ENCODE data around the gene N4BP2L2. TPM values are rescaled to one million over a fixed set of nuclear protein-coding genes. Genes with fewer than 3 reads are reported as not detected.

N4BP2L2 gene
- total and polyA plus RNA-seq, 4 donors: 14.9 to 116 (median 76.7) TPM

DNA sequence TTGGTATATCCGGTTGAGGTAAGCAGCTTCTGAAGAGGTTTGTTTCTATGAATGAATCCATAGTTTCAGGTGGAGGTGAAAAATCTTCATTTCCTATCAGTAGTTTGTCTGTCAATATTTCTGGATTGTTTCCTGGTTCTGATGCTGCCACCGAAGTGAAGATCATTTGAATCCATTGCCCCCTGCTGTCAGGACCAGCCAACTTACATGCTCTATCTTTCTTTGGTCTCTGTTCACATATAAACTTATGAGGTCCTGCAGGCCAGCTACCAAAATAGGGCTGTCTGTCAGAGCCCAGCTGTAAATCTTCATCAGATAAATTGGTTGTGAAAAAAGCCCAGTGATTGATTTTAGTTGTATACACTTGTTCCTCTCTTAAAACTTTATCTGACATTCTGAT is 95.5 kb downstream of the N4BP2L2 start:
- WGBS: 31% methylated on average over 2 of the region's 2 CpGs
- Histone ChIP-seq H3K27me3 (ENCODE audit: control insufficient read depth in 4 of 4, insufficient read depth in 4 of 4, low read length in 3 of 4) (no peaks in the 10 kb centered on the region), H3K9me3 (ENCODE audit: control insufficient read depth in 4 of 4, low read length in 3 of 4) (no peaks in the 10 kb centered on the region), H3K36me3 (ENCODE audit: control insufficient read depth in 4 of 4, insufficient read depth in 3 of 4, low read depth in 1 of 4, low read length in 3 of 4) (peaks cover 0 to 2% (median 0%) of the 10 kb centered on the region in 4 donors), H3K27ac (ENCODE audit: low read depth in 1 of 2, low read length in 2 of 2) (no peak overlapping the region), H3K4me1 (ENCODE audit: control insufficient read depth in 4 of 4, insufficient read depth in 4 of 4, low read length in 3 of 4) (peaks cover 0 to 18% (median 8%) of the 10 kb centered on the region in 4 donors), H3K9ac (ENCODE audit: low read depth in 1 of 2, low read length in 2 of 2) (no peak overlapping the region), H3K4me3 (ENCODE audit: low read depth in 1 of 3, low read length in 3 of 3) (no peak overlapping the region)
- TF ChIP-seq, protein P1, sequence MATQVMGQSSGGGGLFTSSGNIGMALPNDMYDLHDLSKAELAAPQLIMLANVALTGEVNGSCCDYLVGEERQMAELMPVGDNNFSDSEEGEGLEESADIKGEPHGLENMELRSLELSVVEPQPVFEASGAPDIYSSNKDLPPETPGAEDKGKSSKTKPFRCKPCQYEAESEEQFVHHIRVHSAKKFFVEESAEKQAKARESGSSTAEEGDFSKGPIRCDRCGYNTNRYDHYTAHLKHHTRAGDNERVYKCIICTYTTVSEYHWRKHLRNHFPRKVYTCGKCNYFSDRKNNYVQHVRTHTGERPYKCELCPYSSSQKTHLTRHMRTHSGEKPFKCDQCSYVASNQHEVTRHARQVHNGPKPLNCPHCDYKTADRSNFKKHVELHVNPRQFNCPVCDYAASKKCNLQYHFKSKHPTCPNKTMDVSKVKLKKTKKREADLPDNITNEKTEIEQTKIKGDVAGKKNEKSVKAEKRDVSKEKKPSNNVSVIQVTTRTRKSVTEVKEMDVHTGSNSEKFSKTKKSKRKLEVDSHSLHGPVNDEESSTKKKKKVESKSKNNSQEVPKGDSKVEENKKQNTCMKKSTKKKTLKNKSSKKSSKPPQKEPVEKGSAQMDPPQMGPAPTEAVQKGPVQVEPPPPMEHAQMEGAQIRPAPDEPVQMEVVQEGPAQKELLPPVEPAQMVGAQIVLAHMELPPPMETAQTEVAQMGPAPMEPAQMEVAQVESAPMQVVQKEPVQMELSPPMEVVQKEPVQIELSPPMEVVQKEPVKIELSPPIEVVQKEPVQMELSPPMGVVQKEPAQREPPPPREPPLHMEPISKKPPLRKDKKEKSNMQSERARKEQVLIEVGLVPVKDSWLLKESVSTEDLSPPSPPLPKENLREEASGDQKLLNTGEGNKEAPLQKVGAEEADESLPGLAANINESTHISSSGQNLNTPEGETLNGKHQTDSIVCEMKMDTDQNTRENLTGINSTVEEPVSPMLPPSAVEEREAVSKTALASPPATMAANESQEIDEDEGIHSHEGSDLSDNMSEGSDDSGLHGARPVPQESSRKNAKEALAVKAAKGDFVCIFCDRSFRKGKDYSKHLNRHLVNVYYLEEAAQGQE (IDR thresholded peaks at IDR 0.05): no peak
- TF ChIP-seq TAF1 (conservative IDR thresholded peaks at IDR 0.05) (no peak), JUND (IDR thresholded peaks at IDR 0.05) (no peak), HNF4A (conservative IDR thresholded peaks at IDR 0.05) (no peak), NR2F2 (IDR thresholded peaks at IDR 0.05) (no peak), RXRA (IDR thresholded peaks at IDR 0.05) (no peak), GABPA (IDR thresholded peaks at IDR 0.05 in 1 of 2, conservative IDR thresholded peaks at IDR 0.05 in 1 of 2) (no peak), SP1 (IDR thresholded peaks at IDR 0.05) (no peak), HNF4G (IDR thresholded peaks at IDR 0.05) (no peak), EGR1 (IDR thresholded peaks at IDR 0.05; ENCODE audit: low read depth in 2 of 2) (no peak), RAD21 (IDR thresholded peaks at IDR 0.05) (peak; percentile 84), YY1 (IDR thresholded peaks at IDR 0.05) (no peak), FOXA1 (IDR thresholded peaks at IDR 0.05) (no peak), FOXA2 (IDR thresholded peaks at IDR 0.05) (no peak)
- TF ChIP-seq, protein P2, sequence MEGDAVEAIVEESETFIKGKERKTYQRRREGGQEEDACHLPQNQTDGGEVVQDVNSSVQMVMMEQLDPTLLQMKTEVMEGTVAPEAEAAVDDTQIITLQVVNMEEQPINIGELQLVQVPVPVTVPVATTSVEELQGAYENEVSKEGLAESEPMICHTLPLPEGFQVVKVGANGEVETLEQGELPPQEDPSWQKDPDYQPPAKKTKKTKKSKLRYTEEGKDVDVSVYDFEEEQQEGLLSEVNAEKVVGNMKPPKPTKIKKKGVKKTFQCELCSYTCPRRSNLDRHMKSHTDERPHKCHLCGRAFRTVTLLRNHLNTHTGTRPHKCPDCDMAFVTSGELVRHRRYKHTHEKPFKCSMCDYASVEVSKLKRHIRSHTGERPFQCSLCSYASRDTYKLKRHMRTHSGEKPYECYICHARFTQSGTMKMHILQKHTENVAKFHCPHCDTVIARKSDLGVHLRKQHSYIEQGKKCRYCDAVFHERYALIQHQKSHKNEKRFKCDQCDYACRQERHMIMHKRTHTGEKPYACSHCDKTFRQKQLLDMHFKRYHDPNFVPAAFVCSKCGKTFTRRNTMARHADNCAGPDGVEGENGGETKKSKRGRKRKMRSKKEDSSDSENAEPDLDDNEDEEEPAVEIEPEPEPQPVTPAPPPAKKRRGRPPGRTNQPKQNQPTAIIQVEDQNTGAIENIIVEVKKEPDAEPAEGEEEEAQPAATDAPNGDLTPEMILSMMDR (IDR thresholded peaks at IDR 0.05; ENCODE audit: low read depth, low read length, missing input control): peak; percentile 59
- TF ChIP-seq, protein P3, sequence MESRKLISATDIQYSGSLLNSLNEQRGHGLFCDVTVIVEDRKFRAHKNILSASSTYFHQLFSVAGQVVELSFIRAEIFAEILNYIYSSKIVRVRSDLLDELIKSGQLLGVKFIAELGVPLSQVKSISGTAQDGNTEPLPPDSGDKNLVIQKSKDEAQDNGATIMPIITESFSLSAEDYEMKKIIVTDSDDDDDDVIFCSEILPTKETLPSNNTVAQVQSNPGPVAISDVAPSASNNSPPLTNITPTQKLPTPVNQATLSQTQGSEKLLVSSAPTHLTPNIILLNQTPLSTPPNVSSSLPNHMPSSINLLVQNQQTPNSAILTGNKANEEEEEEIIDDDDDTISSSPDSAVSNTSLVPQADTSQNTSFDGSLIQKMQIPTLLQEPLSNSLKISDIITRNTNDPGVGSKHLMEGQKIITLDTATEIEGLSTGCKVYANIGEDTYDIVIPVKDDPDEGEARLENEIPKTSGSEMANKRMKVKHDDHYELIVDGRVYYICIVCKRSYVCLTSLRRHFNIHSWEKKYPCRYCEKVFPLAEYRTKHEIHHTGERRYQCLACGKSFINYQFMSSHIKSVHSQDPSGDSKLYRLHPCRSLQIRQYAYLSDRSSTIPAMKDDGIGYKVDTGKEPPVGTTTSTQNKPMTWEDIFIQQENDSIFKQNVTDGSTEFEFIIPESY (IDR thresholded peaks at IDR 0.05): no peak
- TF ChIP-seq, protein P4, sequence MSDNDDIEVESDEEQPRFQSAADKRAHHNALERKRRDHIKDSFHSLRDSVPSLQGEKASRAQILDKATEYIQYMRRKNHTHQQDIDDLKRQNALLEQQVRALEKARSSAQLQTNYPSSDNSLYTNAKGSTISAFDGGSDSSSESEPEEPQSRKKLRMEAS (IDR thresholded peaks at IDR 0.05): no peak
- TF ChIP-seq, protein P5, sequence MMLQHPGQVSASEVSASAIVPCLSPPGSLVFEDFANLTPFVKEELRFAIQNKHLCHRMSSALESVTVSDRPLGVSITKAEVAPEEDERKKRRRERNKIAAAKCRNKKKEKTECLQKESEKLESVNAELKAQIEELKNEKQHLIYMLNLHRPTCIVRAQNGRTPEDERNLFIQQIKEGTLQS (IDR thresholded peaks at IDR 0.05): no peak
- no peak for DNase-seq (ENCODE audit: low spot score)

All from liver (tissue), 9 donors.